Stimulated activated memory B cell treated with anti-CD40 and anti-IgM and Interleukin-4, amounts not matched to agents 10 μg/mL and 1 μg/mL and 100 μg/mL, for 72 hours (primary cell): ENCODE data around the gene RELN.

Source experiments
- ATAC-seq: fragments of 150-1000 bp; cut with Tn5 transposase; 2 replicates; pipeline ENCODE4 v1.10.0; 2021
- H3K27ac Mint-ChIP-seq: one replicate; pipeline ENCODE4 v1.8.0; 2022; ENCODE audit warnings: mild to moderate bottlenecking, mixed read lengths
- H3K27me3 Mint-ChIP-seq: one replicate; pipeline ENCODE4 v1.8.0; 2022; ENCODE audit warnings: mixed read lengths
- H3K36me3 Mint-ChIP-seq: one replicate; pipeline ENCODE4 v1.8.0; 2022; ENCODE audit warnings: mixed read lengths
- H3K4me1 Mint-ChIP-seq: one replicate; pipeline ENCODE4 v1.8.0; 2022; ENCODE audit warnings: mixed read lengths
- H3K4me3 Mint-ChIP-seq: one replicate; pipeline ENCODE4 v1.8.0; 2022; ENCODE audit warnings: mild to moderate bottlenecking, moderate library complexity, mixed read lengths
- H3K9me3 Mint-ChIP-seq: one replicate; pipeline ENCODE4 v1.8.0; 2022; ENCODE audit warnings: mixed read lengths

The RELN gene

GRCh38 chr7:103594186-103594585 lies 395.3 kb downstream of the RELN start:
- H3K27me3 Mint-ChIP-seq: peaks cover 15% of the 10 kb centered on the region
- no peak overlapping the region for H3K4me3 Mint-ChIP-seq
- H3K36me3 Mint-ChIP-seq: no peaks in the 10 kb centered on the region
- ATAC-seq: no peak
- H3K9me3 Mint-ChIP-seq: peaks cover 3% of the 10 kb centered on the region
- H3K27ac Mint-ChIP-seq: no peak overlapping the region
- H3K4me1 Mint-ChIP-seq: no peaks in the 10 kb centered on the region

GRCh38 chr7:103593691-103594090 lies 395.8 kb downstream of the RELN start:
- Mint-ChIP-seq H3K27me3 (peaks cover 10% of the 10 kb centered on the region), H3K4me3 (no peak overlapping the region)

GRCh38 chr7:103592844-103593243 lies 396.6 kb downstream of the RELN start:
- no peak for ATAC-seq
- Mint-ChIP-seq H3K4me1 (no peaks in the 10 kb centered on the region), H3K36me3 (no peaks in the 10 kb centered on the region), H3K27me3 (peaks cover 2% of the 10 kb centered on the region), H3K4me3 (no peak overlapping the region), H3K9me3 (peaks cover 3% of the 10 kb centered on the region), H3K27ac (no peak overlapping the region)

More at GRCh38 chr7:103593691-103594090, 395.8 kb downstream of the RELN start:
- ATAC-seq: no peak
- Mint-ChIP-seq H3K9me3 (peaks cover 3% of the 10 kb centered on the region), H3K36me3 (no peaks in the 10 kb centered on the region), H3K27ac (no peak overlapping the region), H3K4me1 (no peaks in the 10 kb centered on the region)

- peaks cover 3% of the 10 kb centered on the region for H3K9me3 Mint-ChIP-seq
Observed at GRCh38 chr7:103592187-103592586, 397.3 kb downstream of the RELN start.

GRCh38 chr7:103580031-103580430 lies 409.4 kb downstream of the RELN start:
- H3K4me3 Mint-ChIP-seq: no peak overlapping the region
- no peak overlapping the region for H3K27ac Mint-ChIP-seq

More at GRCh38 chr7:103592187-103592586, 397.3 kb downstream of the RELN start:
- H3K27ac Mint-ChIP-seq: no peak overlapping the region
- no peaks in the 10 kb centered on the region for H3K36me3 Mint-ChIP-seq
- no peak overlapping the region for H3K4me3 Mint-ChIP-seq
- H3K4me1 Mint-ChIP-seq: no peaks in the 10 kb centered on the region
- no peaks in the 10 kb centered on the region for H3K27me3 Mint-ChIP-seq
- ATAC-seq: no peak

GRCh38 chr7:103577059-103577458 lies 412.4 kb downstream of the RELN start:
- peaks cover 14% of the 10 kb centered on the region for H3K27me3 Mint-ChIP-seq
- no peaks in the 10 kb centered on the region for H3K4me1 Mint-ChIP-seq
- no peak overlapping the region for H3K4me3 Mint-ChIP-seq
- no peaks in the 10 kb centered on the region for H3K9me3 Mint-ChIP-seq
- no peak overlapping the region for H3K27ac Mint-ChIP-seq
- H3K36me3 Mint-ChIP-seq: no peaks in the 10 kb centered on the region
- no peak for ATAC-seq

More at GRCh38 chr7:103580031-103580430, 409.4 kb downstream of the RELN start:
- H3K9me3 Mint-ChIP-seq: no peaks in the 10 kb centered on the region
- H3K27me3 Mint-ChIP-seq: peaks cover 20% of the 10 kb centered on the region
- no peaks in the 10 kb centered on the region for H3K4me1 Mint-ChIP-seq
- no peaks in the 10 kb centered on the region for H3K36me3 Mint-ChIP-seq
- ATAC-seq: no peak

GRCh38 chr7:103576641-103577040 lies 412.8 kb downstream of the RELN start:
- H3K9me3 Mint-ChIP-seq: no peaks in the 10 kb centered on the region
- H3K4me1 Mint-ChIP-seq: no peaks in the 10 kb centered on the region
- H3K27ac Mint-ChIP-seq: no peak overlapping the region
- H3K36me3 Mint-ChIP-seq: no peaks in the 10 kb centered on the region
- no peak overlapping the region for H3K4me3 Mint-ChIP-seq
- peaks cover 13% of the 10 kb centered on the region for H3K27me3 Mint-ChIP-seq
- no peak for ATAC-seq

- no peaks in the 10 kb centered on the region for H3K4me1 Mint-ChIP-seq
- no peak overlapping the region for H3K27ac Mint-ChIP-seq
- H3K36me3 Mint-ChIP-seq: no peaks in the 10 kb centered on the region
- no peaks in the 10 kb centered on the region for H3K27me3 Mint-ChIP-seq
- ATAC-seq: no peak
- no peak overlapping the region for H3K4me3 Mint-ChIP-seq
- H3K9me3 Mint-ChIP-seq: no peaks in the 10 kb centered on the region
Observed at GRCh38 chr7:103574576-103574975, 414.9 kb downstream of the RELN start.

- Mint-ChIP-seq H3K4me3 (no peak overlapping the region), H3K27ac (no peak overlapping the region), H3K36me3 (no peaks in the 10 kb centered on the region), H3K27me3 (no peaks in the 10 kb centered on the region), H3K9me3 (no peaks in the 10 kb centered on the region), H3K4me1 (no peaks in the 10 kb centered on the region)
- ATAC-seq: no peak
Observed at GRCh38 chr7:103573479-103574058, 415.9 kb downstream of the RELN start.

- no peak for ATAC-seq
- Mint-ChIP-seq H3K4me1 (no peaks in the 10 kb centered on the region), H3K27ac (no peak overlapping the region), H3K27me3 (no peaks in the 10 kb centered on the region), H3K36me3 (no peaks in the 10 kb centered on the region), H3K9me3 (no peaks in the 10 kb centered on the region), H3K4me3 (no peak overlapping the region)
Observed at GRCh38 chr7:103571586-103571985, 417.9 kb downstream of the RELN start.

- Mint-ChIP-seq H3K4me3 (no peak overlapping the region), H3K4me1 (no peaks in the 10 kb centered on the region), H3K36me3 (no peaks in the 10 kb centered on the region), H3K9me3 (no peaks in the 10 kb centered on the region), H3K27me3 (no peaks in the 10 kb centered on the region), H3K27ac (no peak overlapping the region)
- no peak for ATAC-seq
Observed at GRCh38 chr7:103569621-103570305, 419.7 kb downstream of the RELN start.

GRCh38 chr7:103564416-103564815 lies 425.0 kb downstream of the RELN start:
- Mint-ChIP-seq H3K4me3 (no peak overlapping the region), H3K27me3 (no peaks in the 10 kb centered on the region), H3K36me3 (no peaks in the 10 kb centered on the region), H3K4me1 (no peaks in the 10 kb centered on the region), H3K27ac (no peak overlapping the region), H3K9me3 (no peaks in the 10 kb centered on the region)
- no peak for ATAC-seq

GRCh38 chr7:103560136-103560535 lies 429.3 kb downstream of the RELN start:
- H3K9me3 Mint-ChIP-seq: no peaks in the 10 kb centered on the region
- H3K27me3 Mint-ChIP-seq: no peaks in the 10 kb centered on the region
- no peak overlapping the region for H3K27ac Mint-ChIP-seq
- no peak overlapping the region for H3K4me3 Mint-ChIP-seq
- H3K4me1 Mint-ChIP-seq: no peaks in the 10 kb centered on the region
- no peak for ATAC-seq
- H3K36me3 Mint-ChIP-seq: no peaks in the 10 kb centered on the region

- no peaks in the 10 kb centered on the region for H3K4me1 Mint-ChIP-seq
- no peaks in the 10 kb centered on the region for H3K36me3 Mint-ChIP-seq
- H3K9me3 Mint-ChIP-seq: no peaks in the 10 kb centered on the region
- H3K27me3 Mint-ChIP-seq: no peaks in the 10 kb centered on the region
- no peak overlapping the region for H3K4me3 Mint-ChIP-seq
- no peak for ATAC-seq
- H3K27ac Mint-ChIP-seq: no peak overlapping the region
Observed at GRCh38 chr7:103551016-103551415, 438.4 kb downstream of the RELN start.

GRCh38 chr7:103549786-103550185 lies 439.7 kb downstream of the RELN start:
- H3K36me3 Mint-ChIP-seq: no peaks in the 10 kb centered on the region
- no peaks in the 10 kb centered on the region for H3K9me3 Mint-ChIP-seq
- H3K4me3 Mint-ChIP-seq: no peak overlapping the region
- no peak overlapping the region for H3K27ac Mint-ChIP-seq
- H3K4me1 Mint-ChIP-seq: no peaks in the 10 kb centered on the region
- no peak for ATAC-seq
- no peaks in the 10 kb centered on the region for H3K27me3 Mint-ChIP-seq
